ENCODE data around the gene KBTBD7. TPM values are rescaled to one million over a fixed set of nuclear protein-coding genes. Genes with fewer than 3 reads are reported as not detected.

KBTBD7 gene
- total RNA-seq, 2 donors from 2014 or later: 10.5 to 13.2 TPM

DNA sequence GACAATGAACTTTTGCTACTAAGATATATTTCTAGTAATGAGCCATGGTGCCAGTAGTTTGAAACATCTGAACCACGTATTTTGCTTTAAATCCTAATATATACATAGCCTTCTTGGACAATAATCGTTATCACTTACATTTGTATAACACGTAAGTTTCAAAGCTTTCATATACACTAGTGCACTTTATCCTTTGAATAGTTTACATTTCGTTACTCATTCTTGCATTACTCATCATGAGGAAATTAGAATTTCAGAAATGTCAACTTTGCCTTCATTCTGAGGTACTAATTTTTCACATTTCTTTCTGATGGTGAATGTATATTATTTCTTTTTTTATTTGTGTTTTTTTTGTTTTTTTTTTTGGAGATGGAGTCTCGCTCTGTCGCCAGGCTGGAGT is 5.8 kb downstream of the KBTBD7 start:
- intact Hi-C loops (cut with DNase I): no loop called here
- no peaks in the 10 kb centered on the region for H3K36me3 ChIP-seq
- DNase-seq (ENCODE audit: low spot score): no peak
- H3K4me1 ChIP-seq (replicated peaks): peaks cover 2% of the 10 kb centered on the region
- no peaks in the 10 kb centered on the region for H3K9me3 ChIP-seq
- TF ChIP-seq POLR2AphosphoS5 (IDR thresholded peaks at IDR 0.05) (no peak), POLR2A (IDR thresholded peaks at IDR 0.05) (no peak)
- TF ChIP-seq, protein P1, sequence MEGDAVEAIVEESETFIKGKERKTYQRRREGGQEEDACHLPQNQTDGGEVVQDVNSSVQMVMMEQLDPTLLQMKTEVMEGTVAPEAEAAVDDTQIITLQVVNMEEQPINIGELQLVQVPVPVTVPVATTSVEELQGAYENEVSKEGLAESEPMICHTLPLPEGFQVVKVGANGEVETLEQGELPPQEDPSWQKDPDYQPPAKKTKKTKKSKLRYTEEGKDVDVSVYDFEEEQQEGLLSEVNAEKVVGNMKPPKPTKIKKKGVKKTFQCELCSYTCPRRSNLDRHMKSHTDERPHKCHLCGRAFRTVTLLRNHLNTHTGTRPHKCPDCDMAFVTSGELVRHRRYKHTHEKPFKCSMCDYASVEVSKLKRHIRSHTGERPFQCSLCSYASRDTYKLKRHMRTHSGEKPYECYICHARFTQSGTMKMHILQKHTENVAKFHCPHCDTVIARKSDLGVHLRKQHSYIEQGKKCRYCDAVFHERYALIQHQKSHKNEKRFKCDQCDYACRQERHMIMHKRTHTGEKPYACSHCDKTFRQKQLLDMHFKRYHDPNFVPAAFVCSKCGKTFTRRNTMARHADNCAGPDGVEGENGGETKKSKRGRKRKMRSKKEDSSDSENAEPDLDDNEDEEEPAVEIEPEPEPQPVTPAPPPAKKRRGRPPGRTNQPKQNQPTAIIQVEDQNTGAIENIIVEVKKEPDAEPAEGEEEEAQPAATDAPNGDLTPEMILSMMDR (IDR thresholded peaks at IDR 0.05): no peak
- no peaks in the 10 kb centered on the region for H3K27me3 ChIP-seq (replicated peaks; ENCODE audit: insufficient read depth)
- H3K4me3 ChIP-seq: no peak overlapping the region
- whole genome bisulfite sequencing: 91% methylated on average over 6 of the region's 6 CpGs
- H3K27ac ChIP-seq: no peak overlapping the region

GRCh38 chr13:41186481-41186880 is 7.9 kb downstream of the KBTBD7 start:
- TF ChIP-seq POLR2A (IDR thresholded peaks at IDR 0.05) (no peak), POLR2AphosphoS5 (IDR thresholded peaks at IDR 0.05) (no peak)
- TF ChIP-seq, protein P1 (IDR thresholded peaks at IDR 0.05): no peak
- Histone ChIP-seq H3K27ac (no peak overlapping the region), H3K36me3 (no peaks in the 10 kb centered on the region), H3K9me3 (no peaks in the 10 kb centered on the region), H3K4me1 (replicated peaks) (no peaks in the 10 kb centered on the region), H3K4me3 (no peak overlapping the region), H3K27me3 (replicated peaks; ENCODE audit: insufficient read depth) (no peaks in the 10 kb centered on the region)
- 79% methylated on average over 3 of the region's 3 CpGs for WGBS
- no peak for DNase-seq (ENCODE audit: low spot score)
- intact Hi-C loops (cut with DNase I): no loop called here

DNA sequence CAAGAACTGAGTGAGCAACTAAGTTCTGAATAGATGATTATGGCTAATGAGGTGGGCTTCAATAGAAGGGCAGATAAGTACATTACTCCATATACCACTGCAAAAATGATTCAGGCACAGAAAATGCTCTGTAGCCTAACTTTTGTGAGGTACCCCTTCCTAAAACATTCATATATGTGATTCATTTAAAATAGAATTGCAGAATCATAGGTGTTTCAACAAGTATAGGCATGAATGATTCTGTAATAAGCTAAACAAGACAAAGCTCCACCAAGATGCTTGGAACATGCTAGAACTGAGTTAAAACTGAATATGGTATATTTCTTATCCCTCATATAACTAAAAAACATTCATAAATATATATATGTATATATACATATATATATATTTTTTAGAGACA is 12.1 kb downstream of the KBTBD7 start:
- H3K27ac ChIP-seq: no peak overlapping the region
- no peaks in the 10 kb centered on the region for H3K36me3 ChIP-seq
- H3K4me3 ChIP-seq: no peak overlapping the region
- H3K27me3 ChIP-seq (replicated peaks; ENCODE audit: insufficient read depth): no peaks in the 10 kb centered on the region
- H3K9me3 ChIP-seq: no peaks in the 10 kb centered on the region
- intact Hi-C loops (cut with DNase I): no loop called here
- no peak for DNase-seq (ENCODE audit: low spot score)
- H3K4me1 ChIP-seq (replicated peaks): no peaks in the 10 kb centered on the region
- TF ChIP-seq POLR2A (IDR thresholded peaks at IDR 0.05) (no peak), POLR2AphosphoS5 (IDR thresholded peaks at IDR 0.05) (no peak)
- TF ChIP-seq, protein P1 (IDR thresholded peaks at IDR 0.05): no peak

DNA sequence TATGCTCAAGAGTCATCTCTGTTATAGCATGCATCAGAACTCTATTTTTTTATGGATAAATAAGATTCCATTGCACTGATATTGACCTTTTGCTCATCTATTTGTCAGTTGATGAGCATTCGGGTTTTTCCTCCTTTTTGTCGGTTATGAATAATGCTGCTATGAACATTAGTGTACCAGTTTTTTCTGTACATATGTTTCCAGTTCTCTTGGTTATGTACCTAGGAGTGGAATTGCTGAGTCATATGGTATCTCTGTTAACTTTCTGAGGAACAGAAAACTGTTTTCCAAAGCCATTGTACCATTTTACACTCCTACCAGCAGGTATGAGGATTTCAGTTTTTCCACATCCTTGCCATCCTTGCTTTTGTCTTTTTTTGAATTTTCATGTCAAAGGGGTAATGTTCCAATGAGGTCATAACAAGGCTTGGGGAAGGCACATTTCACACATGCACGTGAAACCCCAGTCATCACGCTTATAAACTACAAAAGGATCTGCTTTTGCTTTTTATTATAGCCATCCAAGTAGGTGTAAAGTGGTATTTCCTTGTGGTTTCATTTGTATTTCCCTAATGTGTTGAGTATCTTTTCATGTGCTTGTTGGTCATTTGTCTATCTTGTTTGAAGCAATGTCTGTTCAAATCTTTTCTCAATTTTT is 14.6 kb downstream of the KBTBD7 start:
- Histone ChIP-seq H3K4me1 (replicated peaks) (no peaks in the 10 kb centered on the region), H3K27ac (no peak overlapping the region), H3K36me3 (no peaks in the 10 kb centered on the region), H3K9me3 (no peaks in the 10 kb centered on the region), H3K4me3 (no peak overlapping the region), H3K27me3 (replicated peaks; ENCODE audit: insufficient read depth) (no peaks in the 10 kb centered on the region)
- intact Hi-C loops (cut with DNase I): no loop called here
- DNase-seq (ENCODE audit: low spot score): no peak
- TF ChIP-seq, protein P1 (IDR thresholded peaks at IDR 0.05): no peak
- TF ChIP-seq POLR2AphosphoS5 (IDR thresholded peaks at IDR 0.05): no peak
- no peak for TF ChIP-seq POLR2A (IDR thresholded peaks at IDR 0.05)
- 77% methylated on average over 4 of the region's 4 CpGs for WGBS

- no peaks in the 10 kb centered on the region for H3K36me3 ChIP-seq
- no peak for DNase-seq (ENCODE audit: low spot score)
- intact Hi-C loops (cut with DNase I): no loop called here
- TF ChIP-seq POLR2A (IDR thresholded peaks at IDR 0.05): no peak
- TF ChIP-seq POLR2AphosphoS5 (IDR thresholded peaks at IDR 0.05): no peak
- TF ChIP-seq, protein P1 (IDR thresholded peaks at IDR 0.05): no peak
- no peaks in the 10 kb centered on the region for H3K27me3 ChIP-seq (replicated peaks; ENCODE audit: insufficient read depth)
- H3K4me1 ChIP-seq (replicated peaks): no peaks in the 10 kb centered on the region
- no peak overlapping the region for H3K4me3 ChIP-seq
- WGBS: 88% methylated on average over 7 of the region's 7 CpGs
- H3K9me3 ChIP-seq: no peaks in the 10 kb centered on the region
- H3K27ac ChIP-seq: no peak overlapping the region
Measured at GRCh38 chr13:41178040-41178439, 16.3 kb downstream of the KBTBD7 start.
